ENCODE data around the gene ANKRD11.

Gene ANKRD11

GRCh38 chr16:89344846-89345611 lies 145.3 kb downstream of the ANKRD11 start:
- Histone ChIP-seq H3K27me3 (replicated peaks; ENCODE audit: control insufficient read depth, insufficient read depth, low read length, poor library complexity, severe bottlenecking) (no peaks in the 10 kb centered on the region), H3K27ac (ENCODE audit: insufficient read depth, low read length, poor library complexity, severe bottlenecking) (no peak overlapping the region), H3K9me3 (ENCODE audit: control insufficient read depth, low read length) (no peaks in the 10 kb centered on the region), H3K4me1 (ENCODE audit: control insufficient read depth, insufficient read depth, low read length, poor library complexity, severe bottlenecking) (peaks cover 11% of the 10 kb centered on the region), H3K36me3 (ENCODE audit: control insufficient read depth, insufficient read depth, low read length) (no peaks in the 10 kb centered on the region), H3K4me3 (ENCODE audit: insufficient read depth, low read depth, low read length, poor library complexity, severe bottlenecking) (no peak overlapping the region)
- no peak for DNase-seq

DNA sequence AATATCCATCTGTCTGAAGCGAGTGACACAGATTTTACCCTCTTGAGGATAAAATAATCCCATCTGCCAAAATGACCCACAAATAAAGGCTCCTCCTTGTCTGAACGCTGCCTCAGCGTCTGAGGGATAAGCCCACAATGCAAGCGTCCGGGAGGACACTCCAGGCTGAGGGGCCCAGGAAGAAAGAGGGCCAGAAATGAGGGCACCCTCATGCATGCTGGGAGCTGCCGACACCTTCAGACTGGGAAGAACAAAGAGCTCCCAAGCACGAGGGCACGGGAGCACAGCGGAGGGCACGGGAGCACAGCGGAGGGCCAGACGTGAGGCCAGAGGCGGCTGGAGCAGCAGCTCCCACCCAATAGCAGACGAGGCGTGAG lies 145.9 kb downstream of the ANKRD11 start:
- no peak for DNase-seq
- H3K4me3 ChIP-seq (ENCODE audit: insufficient read depth, low read depth, low read length, poor library complexity, severe bottlenecking) = no peak overlapping the region
- no peaks in the 10 kb centered on the region for H3K9me3 ChIP-seq (ENCODE audit: control insufficient read depth, low read length)
- H3K4me1 ChIP-seq (ENCODE audit: control insufficient read depth, insufficient read depth, low read length, poor library complexity, severe bottlenecking) = peaks cover 7% of the 10 kb centered on the region
- no peaks in the 10 kb centered on the region for H3K27me3 ChIP-seq (replicated peaks; ENCODE audit: control insufficient read depth, insufficient read depth, low read length, poor library complexity, severe bottlenecking)
- no peak overlapping the region for H3K27ac ChIP-seq (ENCODE audit: insufficient read depth, low read length, poor library complexity, severe bottlenecking)
- no peaks in the 10 kb centered on the region for H3K36me3 ChIP-seq (ENCODE audit: control insufficient read depth, insufficient read depth, low read length)

DNA sequence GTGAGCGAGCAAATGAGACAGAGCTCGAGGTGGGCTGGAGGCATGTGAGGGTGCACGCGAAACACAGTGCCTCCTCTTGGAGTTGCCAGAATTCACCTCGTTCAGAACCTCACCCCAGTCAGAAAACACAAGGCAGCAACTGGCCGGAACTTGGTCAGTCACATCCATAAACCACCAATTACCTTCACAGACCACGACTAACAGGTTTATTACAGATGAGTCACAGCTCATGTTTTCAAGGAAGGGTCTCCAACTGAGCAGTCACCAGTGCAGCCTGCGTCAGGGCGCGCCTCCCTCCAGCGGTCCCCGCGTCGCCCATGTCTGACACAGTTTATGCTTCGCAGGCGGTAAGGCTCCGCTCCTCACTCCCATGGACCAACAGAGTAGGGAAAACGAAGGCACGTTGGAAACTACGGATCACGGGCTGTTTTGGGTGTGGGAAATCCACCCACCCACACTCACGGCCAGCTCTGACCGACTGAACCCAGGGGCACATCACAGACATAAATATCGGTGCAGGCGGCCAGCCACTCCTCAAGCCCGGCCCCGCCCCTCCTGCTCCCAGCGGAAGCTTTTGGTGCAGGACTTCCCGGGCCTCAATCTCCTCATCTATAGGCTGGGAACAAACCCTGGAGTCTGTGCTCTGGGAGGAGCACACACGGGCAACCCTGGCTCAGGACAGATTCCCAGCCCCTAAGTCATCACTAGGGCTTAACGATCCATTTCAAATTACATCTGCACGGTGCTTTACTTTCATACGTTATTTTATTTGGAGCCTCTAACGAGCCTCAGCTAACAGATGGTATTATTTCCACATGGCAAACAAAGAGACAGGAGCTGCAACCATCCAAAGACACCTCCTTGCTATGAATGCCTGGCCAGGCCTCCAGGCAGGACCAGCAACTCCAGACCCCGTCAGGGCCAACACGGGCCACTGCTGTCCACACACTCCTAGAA lies 146.6 kb downstream of the ANKRD11 start:
- Histone ChIP-seq H3K36me3 (ENCODE audit: control insufficient read depth, insufficient read depth, low read length) (no peaks in the 10 kb centered on the region), H3K4me3 (ENCODE audit: insufficient read depth, low read depth, low read length, poor library complexity, severe bottlenecking) (no peak overlapping the region), H3K9me3 (ENCODE audit: control insufficient read depth, low read length) (no peaks in the 10 kb centered on the region), H3K27ac (ENCODE audit: insufficient read depth, low read length, poor library complexity, severe bottlenecking) (no peak overlapping the region), H3K4me1 (ENCODE audit: control insufficient read depth, insufficient read depth, low read length, poor library complexity, severe bottlenecking) (peaks cover 9% of the 10 kb centered on the region), H3K27me3 (replicated peaks; ENCODE audit: control insufficient read depth, insufficient read depth, low read length, poor library complexity, severe bottlenecking) (no peaks in the 10 kb centered on the region)
- no peak for DNase-seq

DNA sequence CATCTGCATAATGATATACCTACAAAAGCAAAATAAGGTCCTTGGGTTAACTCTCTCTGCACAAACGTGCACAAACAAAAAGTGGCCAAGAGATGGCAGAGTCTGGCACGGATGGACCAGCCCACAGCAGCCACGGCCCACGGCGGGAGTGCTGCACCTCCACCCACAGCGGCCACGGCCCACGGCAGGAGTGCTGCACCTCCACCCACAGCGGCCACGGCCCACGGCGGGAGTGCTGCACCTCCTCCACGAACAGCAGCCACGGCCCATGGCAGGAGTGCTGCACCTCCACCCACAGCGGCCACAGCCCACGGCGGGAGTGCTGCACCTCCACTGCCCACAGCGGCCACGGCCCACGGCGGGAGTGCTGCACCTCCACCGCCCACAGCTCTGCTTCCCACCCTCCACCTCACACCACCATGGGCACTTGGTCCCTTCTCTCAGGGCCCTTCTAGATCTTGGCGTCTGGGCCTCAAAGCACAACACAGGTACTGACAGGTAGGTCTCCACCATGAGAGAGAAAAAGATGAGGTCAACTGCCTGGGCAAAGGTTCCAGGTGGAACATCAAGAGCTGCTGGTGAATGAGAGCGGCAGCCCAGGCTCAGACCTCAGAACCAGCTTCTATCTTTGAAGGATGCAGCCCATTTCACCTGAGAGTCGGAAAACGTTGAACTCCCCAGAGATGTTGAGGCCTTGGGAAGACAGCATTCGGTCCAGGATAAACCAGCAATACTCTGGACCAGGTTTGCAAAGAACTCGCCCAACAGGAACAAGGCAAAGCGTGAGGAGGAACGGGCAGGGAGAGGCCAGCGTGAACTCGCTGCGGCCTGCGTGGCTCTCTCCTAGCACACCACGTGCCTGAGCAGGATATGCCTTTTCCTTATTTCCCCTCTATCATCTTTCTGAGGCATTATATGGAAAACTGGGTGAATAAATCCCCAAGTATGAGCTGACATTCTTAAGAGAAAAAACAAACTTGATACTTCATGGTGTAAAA lies 148.4 kb downstream of the ANKRD11 start:
- Histone ChIP-seq H3K36me3 (ENCODE audit: control insufficient read depth, insufficient read depth, low read length) (no peaks in the 10 kb centered on the region), H3K27ac (ENCODE audit: insufficient read depth, low read length, poor library complexity, severe bottlenecking) (no peak overlapping the region), H3K4me3 (ENCODE audit: insufficient read depth, low read depth, low read length, poor library complexity, severe bottlenecking) (no peak overlapping the region), H3K4me1 (ENCODE audit: control insufficient read depth, insufficient read depth, low read length, poor library complexity, severe bottlenecking) (peaks cover 10% of the 10 kb centered on the region), H3K9me3 (ENCODE audit: control insufficient read depth, low read length) (no peaks in the 10 kb centered on the region), H3K27me3 (replicated peaks; ENCODE audit: control insufficient read depth, insufficient read depth, low read length, poor library complexity, severe bottlenecking) (no peaks in the 10 kb centered on the region)
- DNase-seq = no peak

- no peak for DNase-seq
- Histone ChIP-seq H3K36me3 (ENCODE audit: control insufficient read depth, insufficient read depth, low read length) (no peaks in the 10 kb centered on the region), H3K27me3 (replicated peaks; ENCODE audit: control insufficient read depth, insufficient read depth, low read length, poor library complexity, severe bottlenecking) (no peaks in the 10 kb centered on the region), H3K27ac (ENCODE audit: insufficient read depth, low read length, poor library complexity, severe bottlenecking) (no peak overlapping the region), H3K4me3 (ENCODE audit: insufficient read depth, low read depth, low read length, poor library complexity, severe bottlenecking) (no peak overlapping the region), H3K4me1 (ENCODE audit: control insufficient read depth, insufficient read depth, low read length, poor library complexity, severe bottlenecking) (peaks cover 11% of the 10 kb centered on the region), H3K9me3 (ENCODE audit: control insufficient read depth, low read length) (no peaks in the 10 kb centered on the region)
Measured at GRCh38 chr16:89341279-89341678, 149.1 kb downstream of the ANKRD11 start.

DNA sequence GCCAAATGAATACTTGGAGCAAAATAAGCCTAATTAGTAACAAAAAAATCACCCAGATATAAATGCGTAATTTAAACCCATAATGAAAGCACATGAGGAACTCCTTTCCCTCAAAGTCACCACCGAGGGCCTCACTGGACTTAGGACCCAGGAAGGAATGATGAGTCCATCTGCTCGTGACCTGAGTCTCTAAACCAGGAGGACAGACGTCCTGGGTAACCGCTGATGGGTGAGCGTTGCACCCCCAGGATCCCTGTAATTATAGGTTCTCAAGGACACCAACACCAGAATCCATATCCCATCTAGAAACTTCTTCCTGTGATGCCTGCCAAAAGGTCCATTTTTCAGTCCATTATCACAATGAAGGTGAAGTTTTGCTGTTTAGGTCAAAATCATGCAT lies 151.5 kb downstream of the ANKRD11 start:
- Histone ChIP-seq H3K27me3 (replicated peaks; ENCODE audit: control insufficient read depth, insufficient read depth, low read length, poor library complexity, severe bottlenecking) (no peaks in the 10 kb centered on the region), H3K4me3 (ENCODE audit: insufficient read depth, low read depth, low read length, poor library complexity, severe bottlenecking) (no peak overlapping the region), H3K36me3 (ENCODE audit: control insufficient read depth, insufficient read depth, low read length) (no peaks in the 10 kb centered on the region), H3K4me1 (ENCODE audit: control insufficient read depth, insufficient read depth, low read length, poor library complexity, severe bottlenecking) (peaks cover 22% of the 10 kb centered on the region), H3K9me3 (ENCODE audit: control insufficient read depth, low read length) (no peaks in the 10 kb centered on the region), H3K27ac (ENCODE audit: insufficient read depth, low read length, poor library complexity, severe bottlenecking) (no peak overlapping the region)
- DNase-seq = no peak

GRCh38 chr16:89337965-89338364 lies 152.4 kb downstream of the ANKRD11 start:
- no peak for DNase-seq
- no peak overlapping the region for H3K4me3 ChIP-seq (ENCODE audit: insufficient read depth, low read depth, low read length, poor library complexity, severe bottlenecking)
- H3K27me3 ChIP-seq (replicated peaks; ENCODE audit: control insufficient read depth, insufficient read depth, low read length, poor library complexity, severe bottlenecking) = no peaks in the 10 kb centered on the region
- no peaks in the 10 kb centered on the region for H3K9me3 ChIP-seq (ENCODE audit: control insufficient read depth, low read length)
- H3K27ac ChIP-seq (ENCODE audit: insufficient read depth, low read length, poor library complexity, severe bottlenecking) = no peak overlapping the region
- no peaks in the 10 kb centered on the region for H3K36me3 ChIP-seq (ENCODE audit: control insufficient read depth, insufficient read depth, low read length)
- H3K4me1 ChIP-seq (ENCODE audit: control insufficient read depth, insufficient read depth, low read length, poor library complexity, severe bottlenecking) = peaks cover 22% of the 10 kb centered on the region

DNA sequence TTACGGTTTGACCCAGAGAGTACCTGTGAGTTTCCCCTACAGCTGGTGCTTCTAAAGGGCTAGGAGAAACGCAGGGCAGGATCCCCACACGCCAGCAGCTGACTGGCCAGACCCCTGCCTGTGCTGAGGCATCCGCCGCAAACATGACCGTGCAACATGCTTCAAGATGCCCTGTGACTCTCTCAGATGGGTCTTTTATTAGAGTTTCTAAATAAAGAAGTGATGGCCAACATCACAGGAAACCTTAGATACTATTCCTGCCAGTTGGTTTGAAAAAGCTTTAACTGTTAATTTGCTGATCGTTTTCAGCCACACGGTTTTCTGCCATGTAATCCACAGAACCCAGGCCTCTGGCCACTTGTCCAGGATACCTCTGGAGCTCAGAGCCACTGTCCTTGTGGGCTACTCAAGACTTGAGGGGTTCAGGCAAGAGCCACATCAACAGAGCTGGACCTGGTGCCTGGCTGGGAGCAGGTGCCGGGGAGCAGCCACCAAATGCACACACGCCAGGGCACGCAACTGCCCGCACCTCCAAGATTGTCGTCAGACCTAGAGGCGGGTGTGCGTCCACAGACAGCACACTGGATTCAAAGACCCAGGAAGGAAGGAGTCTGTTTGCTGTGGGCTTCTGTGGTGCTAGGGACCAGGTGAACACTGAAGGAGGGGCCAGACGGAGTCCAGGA lies 154.4 kb downstream of the ANKRD11 start:
- H3K27ac ChIP-seq (ENCODE audit: insufficient read depth, low read length, poor library complexity, severe bottlenecking) = no peak overlapping the region
- H3K4me3 ChIP-seq (ENCODE audit: insufficient read depth, low read depth, low read length, poor library complexity, severe bottlenecking) = no peak overlapping the region
- no peak for DNase-seq
- H3K9me3 ChIP-seq (ENCODE audit: control insufficient read depth, low read length) = no peaks in the 10 kb centered on the region
- peaks cover 28% of the 10 kb centered on the region for H3K4me1 ChIP-seq (ENCODE audit: control insufficient read depth, insufficient read depth, low read length, poor library complexity, severe bottlenecking)
- no peaks in the 10 kb centered on the region for H3K36me3 ChIP-seq (ENCODE audit: control insufficient read depth, insufficient read depth, low read length)
- no peaks in the 10 kb centered on the region for H3K27me3 ChIP-seq (replicated peaks; ENCODE audit: control insufficient read depth, insufficient read depth, low read length, poor library complexity, severe bottlenecking)

Measured in effector memory CD4-positive, alpha-beta T cell (primary cell).